GM21717 (cell line): ENCODE measurements around the gene UBE3B.

Experiments
- ATAC-seq: cut with Tn5 transposase; IDR thresholded peaks from one replicate; pipeline ENCODE4 v1.9.1; 2021; ENCODE audit warnings: mild to moderate bottlenecking, moderate library complexity; ENCODE audit not compliant: unreplicated experiment

Gene UBE3B

DNA sequence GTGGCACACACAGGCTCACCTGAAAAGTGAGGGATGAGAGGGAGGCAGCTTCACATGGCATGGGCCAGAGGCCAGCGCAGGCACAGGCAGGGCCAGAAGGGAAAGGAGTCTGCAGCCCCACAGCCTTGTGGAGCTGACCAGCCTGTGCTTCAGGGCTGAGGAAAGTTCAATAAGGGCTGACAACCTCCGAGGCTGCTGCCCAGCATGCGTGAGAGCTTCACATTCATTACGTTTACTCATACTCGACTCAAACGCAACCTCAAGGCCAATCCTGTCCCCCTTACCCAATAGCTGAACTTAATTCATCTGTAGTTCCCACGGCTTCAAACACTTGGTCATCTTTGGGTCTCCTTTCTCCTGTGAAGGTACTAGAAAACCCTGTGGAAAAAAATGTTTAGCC is 91.1 kb downstream of the UBE3B start:
- no peak for ATAC-seq

DNA sequence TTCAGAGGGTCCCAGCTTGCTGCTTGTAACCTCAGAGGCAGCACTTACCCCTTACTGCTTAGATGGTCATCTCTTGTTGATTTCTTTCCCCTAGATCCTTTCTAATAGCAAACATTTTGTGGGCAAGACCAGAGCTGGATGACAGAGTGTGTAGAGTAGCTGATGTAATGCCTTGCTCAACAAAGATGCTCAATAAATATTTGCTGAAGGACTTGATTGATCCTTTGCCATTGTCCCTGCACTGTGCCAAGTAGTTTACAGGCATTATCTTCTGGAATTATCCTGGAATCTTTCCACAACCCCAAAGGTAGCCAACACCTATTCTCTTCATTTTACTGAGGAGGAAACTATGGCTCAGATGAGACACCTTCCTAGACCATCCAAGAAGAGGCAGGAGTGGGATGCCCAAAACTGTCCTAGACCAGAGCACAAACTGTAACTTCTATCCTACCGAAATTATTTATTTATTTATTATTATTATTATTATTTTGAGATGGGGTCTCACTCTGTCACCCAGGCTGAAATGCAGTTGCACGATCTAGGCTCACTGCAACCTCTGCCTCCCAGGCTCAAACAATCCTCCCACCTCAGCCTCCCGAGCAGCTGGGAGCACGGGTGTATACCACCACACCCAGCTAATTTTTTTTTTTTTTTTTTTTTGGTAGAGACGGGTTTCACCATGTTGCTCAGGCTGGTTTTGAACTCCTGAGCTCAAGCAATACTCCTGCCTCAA is 94.5 kb downstream of the UBE3B start:
- ATAC-seq = no peak

DNA sequence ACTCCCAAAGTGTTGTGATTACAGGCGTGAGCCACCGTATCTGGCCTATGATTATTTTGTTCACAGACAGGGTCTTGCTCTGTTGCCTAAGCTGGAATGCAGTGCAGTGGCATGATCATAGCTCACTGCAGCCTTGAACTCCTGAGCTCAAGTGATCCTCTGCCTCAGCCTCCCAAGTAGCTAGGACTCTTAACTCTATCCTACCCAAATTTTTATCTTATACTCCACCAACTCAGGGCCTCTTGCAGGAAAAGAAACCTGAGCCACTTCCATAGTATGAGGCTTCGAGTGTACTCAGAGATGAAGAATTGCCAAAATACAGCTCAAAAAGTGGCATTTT is 95.0 kb downstream of the UBE3B start:
- no peak for ATAC-seq

DNA sequence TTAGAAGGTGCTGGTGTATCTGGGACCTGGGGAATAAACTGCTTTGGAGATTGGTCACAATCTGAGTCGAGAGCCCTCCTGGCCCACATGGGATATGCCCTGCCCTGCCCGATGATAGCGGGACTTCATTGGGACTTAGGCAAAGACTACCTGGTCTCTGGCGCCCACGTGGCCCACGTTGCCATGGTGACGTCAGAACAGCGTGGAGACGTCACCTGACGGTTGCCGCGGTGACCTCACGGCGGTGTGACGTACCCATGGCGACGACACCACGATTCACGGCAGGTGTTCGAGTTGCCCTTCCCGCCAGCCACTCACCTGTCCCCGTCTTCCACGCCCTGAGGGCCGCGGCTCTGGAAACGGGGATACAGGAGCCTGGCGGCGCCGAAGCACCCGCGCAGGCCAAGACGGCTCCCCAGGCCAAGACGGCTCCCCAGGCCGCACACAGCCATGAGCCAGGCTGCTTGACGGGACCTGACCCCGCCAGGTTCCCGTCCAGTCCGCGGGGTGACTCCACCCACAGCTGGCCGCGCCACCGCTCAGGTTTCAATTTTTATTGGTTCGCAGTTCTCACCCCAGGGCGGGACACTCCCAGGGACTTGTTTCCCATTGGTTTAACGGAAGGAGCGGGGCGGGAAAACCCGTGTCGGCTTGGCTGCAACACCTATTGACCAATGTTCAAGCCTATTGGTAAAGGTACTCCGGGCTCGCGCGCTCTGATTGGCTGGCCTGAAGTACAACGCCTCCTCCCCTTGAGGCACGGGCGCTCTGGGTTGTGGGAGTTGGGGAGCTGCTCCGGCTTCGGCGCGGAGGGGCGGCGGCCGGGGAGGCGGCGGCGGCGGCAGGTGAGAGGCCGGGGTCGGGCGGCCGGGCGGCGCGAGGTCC is 95.8 kb downstream of the UBE3B start, which contains the start of the genes MMAB and MVK:
TSS of gene MMAB (minus strand) at position 476 of the 885 bp plus-strand sequence. CDS start at position 452, 24 bp downstream.
TSS of gene MVK (plus strand) at position 766 of the 885 bp plus-strand sequence. CDS start 1,029 bp downstream, outside the sequence.
- peak; percentile 92 for ATAC-seq

DNA sequence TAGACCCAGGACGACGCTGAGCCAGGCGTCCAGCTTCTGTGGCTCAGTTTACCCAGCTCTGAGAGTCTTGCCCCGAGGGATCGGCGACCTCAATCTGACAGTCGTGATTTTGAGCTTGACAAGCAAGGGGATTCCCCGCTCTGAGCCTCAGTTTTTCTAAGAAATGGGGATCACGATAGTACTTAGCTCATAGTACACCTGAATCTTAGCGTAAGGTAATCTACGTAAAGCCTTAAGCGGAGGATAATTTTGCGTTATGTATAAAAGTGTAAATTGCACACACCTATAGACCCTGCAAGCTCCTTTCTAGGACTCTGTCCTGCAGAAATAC is 96.4 kb downstream of the UBE3B start:
- no peak for ATAC-seq

DNA sequence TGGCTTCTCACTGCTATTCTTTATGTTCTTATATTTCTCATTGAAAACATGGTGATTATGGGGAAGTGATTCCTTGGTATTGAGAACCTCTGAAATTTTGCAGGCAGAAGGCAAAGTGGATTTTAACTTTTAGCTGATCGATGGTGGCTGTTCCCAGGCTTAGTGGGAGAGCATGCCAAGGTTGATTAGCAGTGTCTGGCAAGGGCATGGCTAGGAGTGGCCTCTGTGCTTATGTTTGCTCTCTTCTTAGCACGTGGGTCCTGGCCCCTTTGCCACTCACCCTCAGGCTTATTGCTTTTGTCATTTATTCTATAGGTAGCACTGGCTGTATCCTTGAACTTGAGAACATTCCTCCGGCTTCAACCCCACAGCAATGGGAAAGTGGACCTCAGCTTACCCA is 98.2 kb downstream of the UBE3B start:
- ATAC-seq = no peak

DNA sequence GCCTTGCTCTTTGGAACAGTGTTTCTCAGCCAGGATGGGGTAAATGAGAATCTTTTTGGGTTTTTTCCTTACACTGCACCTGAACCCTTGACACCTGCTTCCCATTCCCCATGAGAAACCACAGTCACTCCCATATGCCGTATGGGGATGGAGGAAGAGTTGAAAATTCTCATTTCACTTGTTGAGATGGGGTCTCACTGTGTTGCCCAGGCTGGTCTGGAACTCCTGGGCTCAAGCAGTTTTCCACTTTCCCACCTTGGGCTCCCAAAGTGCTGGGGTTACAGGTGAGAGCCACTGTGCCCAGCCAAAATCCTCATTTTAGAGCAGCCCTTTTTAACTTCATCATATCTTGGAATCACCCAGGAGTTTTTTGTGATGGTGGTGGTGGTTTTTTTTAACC is 99.9 kb downstream of the UBE3B start:
- ATAC-seq = no peak

DNA sequence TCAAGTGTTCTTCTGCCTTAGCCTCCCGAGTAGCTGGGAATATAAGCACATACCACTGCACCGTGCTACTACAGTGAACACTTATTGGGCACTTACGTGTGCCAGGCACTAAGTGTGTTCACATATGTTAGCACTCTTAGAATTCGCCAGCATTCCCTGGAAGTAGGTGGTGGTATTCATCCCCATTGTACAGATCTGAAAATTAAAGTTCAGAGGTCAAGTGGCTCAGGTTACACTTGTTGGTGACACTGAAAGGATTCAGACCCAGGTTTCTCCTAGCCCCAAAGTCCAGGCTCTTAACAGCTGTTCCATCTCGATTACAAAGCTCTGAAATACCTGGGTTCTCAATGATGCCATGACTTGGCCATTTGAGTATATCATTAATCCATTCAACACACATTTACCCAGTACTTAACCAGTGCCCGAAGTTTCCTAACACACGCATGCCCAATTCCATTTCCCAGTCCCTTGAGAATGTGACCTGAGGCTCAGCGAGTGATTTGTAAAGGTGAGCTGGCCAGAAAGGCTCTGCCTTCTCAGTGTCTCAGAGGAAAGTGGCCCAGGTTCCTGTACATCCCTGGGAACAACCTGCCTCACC is 101.0 kb downstream of the UBE3B start:
- no peak for ATAC-seq

DNA sequence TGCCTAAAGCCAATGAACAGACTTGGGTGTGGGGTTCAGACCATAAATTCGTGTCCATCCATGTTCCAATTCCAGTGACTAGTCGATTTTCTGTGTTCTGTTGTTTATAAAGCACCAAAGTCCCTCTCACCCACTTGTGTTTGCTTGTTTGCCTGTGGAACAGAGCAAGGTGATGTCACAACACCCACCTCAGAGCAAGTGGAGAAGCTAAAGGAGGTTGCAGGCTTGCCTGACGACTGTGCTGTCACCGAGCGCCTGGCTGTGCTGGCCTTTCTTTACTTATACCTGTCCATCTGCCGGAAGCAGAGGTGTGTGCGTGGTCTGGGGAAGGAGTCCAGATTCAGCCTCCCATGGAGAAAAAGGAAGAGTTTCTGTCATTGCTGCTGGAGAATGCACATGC is 102.2 kb downstream of the UBE3B start:
- no peak for ATAC-seq

DNA sequence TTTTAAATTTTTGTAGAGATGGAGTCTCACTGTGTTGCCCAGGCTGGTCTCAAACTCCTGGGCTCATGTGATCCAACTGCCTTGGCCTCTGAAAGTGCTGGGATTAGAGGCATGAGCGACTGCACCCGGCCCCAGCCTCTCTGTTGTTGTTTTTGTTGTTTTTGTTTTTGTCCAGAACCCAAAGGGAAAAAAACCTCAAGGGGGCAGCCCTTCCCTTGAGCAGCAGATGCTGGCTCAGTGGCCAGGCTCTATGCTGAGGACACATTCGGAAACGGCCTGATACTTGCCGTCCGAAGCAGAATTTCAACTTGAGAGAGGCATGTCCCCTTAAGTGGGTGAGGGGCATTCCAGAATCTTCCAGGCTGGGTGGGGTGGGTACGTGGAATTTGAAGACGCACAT is 102.8 kb downstream of the UBE3B start:
- ATAC-seq = no peak

DNA sequence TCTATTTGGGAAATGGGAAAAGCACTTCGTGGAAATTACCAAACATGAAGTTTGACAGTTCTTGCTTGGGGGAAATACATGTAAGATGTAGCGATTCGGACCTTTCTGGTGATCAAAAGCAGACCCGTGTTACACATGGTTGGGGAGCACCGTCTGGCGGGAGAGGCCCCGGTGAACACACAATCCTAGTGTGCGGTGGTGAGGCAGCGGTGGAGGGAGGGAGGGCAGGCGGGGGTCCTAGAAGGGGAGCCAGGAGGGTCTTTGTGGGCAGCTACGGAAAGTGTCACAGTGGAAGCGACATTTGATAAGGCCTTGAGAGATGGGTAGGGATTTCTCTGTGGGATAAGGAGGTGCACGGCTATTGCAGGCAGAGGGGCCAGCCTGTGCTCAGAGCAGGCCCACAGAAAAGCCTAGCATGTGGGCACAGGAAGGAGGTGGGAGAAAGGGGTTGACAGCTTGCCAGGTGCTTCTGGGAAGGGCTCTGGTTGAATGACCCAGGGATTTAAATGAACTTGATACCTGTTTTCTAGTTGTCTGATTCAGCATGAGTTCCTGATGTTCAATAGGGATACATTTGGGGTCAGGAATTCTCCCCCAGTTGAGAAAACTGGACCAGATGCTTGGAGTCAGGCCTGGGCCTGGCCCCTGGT is 103.4 kb downstream of the UBE3B start:
- no peak for ATAC-seq

DNA sequence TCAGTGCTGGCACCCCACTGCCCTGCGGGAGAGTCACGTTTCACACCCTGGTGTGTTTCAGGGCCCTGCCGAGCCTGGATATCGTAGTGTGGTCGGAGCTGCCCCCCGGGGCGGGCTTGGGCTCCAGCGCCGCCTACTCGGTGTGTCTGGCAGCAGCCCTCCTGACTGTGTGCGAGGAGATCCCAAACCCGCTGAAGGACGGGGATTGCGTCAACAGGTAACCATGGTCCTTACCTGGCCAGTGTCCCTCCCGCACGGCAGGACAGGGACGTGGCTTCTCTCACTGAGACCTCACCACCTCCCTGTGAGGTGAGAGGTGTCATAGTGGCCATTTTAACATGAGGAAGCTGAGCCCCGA is 103.9 kb downstream of the UBE3B start:
- ATAC-seq = no peak

DNA sequence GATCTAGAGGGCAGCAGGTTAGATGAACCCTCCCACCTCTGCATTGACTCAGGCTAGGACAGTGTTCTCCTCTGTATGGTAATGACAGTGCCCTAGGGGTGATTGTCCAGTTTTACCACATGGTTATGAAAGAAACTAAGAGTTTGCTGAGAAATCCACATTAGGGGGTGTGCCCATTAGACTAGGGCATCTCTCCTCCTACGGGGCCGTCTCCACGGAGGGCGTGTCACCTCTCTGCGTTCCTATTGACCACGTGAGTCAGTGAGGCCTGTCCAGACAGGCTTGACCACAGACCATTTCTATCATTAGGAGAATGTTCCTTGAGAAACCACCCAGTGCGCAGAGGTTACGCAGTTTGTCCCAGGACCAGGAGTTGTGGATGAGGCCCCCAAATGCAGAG is 104.4 kb downstream of the UBE3B start:
- no peak for ATAC-seq

DNA sequence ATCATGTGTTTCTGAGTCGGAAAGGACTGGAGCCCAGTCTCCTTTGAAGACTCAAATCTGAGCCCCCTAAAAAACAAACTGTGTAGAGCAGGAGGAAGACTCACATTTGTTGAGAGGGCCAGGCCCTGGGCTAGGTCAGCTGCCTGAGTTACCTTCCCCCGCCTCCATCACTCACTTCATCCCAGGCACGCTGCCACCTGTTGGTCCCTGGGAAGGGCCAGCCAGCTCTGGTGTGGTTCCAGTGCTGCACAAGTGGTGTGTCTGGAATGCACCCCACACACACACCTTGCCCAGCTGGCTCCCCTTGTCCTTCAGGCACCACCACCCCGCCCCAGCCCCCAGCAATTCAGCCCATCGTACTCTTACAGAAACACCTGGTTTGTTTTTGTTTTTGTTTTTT is 105.2 kb downstream of the UBE3B start:
- ATAC-seq = no peak

DNA sequence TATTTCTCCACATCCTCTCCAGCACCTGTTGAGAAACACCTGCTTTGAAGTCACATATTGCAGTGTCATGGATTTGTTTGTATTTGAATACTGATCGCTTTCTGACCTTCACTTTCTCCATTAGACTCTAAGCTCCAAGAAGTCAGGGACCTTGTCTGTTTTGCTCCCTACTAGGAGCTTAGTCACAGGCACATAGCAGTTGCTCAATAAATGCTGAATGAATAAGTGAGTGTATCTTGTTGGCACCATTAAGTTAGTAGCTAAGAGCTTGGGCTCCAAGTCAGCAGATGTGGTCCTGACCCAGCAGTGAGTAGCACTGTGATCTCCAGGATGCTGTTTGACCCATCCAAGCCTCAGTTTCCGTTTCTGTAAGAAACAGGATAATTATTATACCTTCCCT is 106.3 kb downstream of the UBE3B start:
- no peak for ATAC-seq
